OCI-LY1 (cell line): ENCODE measurements around the gene CDC14B.

ENCODE experiments used
- CTCF ChIP-seq: fragments of 200-600 bp; sonication (generic), shearing (Covaris generic); IDR thresholded peaks from 2 replicates; pipeline ENCODE4 v1.5.1; 2017; ENCODE audit warnings: mild to moderate bottlenecking, antibody characterized with exemption, low read length, moderate library complexity, mixed read lengths
- EZH2 ChIP-seq: fragments of 200-600 bp; sonication (generic), shearing (Covaris generic); IDR thresholded peaks from 2 replicates; pipeline ENCODE4 v1.8.0; 2017; ENCODE audit warnings: borderline replicate concordance, mixed run types, mild to moderate bottlenecking, antibody characterized with exemption, low read length, moderate library complexity, mixed read lengths

GRCh38 chr9:96574931-96575351, 44.7 kb downstream of the CDC14B start:
- TF ChIP-seq CTCF (no peak), EZH2 (no peak)
